Measurements from ENCODE around the gene NRXN3. TPM values are rescaled to one million over a fixed set of nuclear protein-coding genes. Genes with fewer than 3 reads are reported as not detected.

NRXN3 gene
- total RNA-seq, 1 donor from 2014 or later: 11.4 TPM

- Mint-ChIP-seq H3K27ac (no peak overlapping the region), H3K27me3 (ENCODE audit: low read depth) (no peaks in the 10 kb centered on the region), H3K4me1 (peaks cover 37% of the 10 kb centered on the region), H3K36me3 (no peaks in the 10 kb centered on the region), H3K4me3 (no peak overlapping the region), H3K9me3 (no peaks in the 10 kb centered on the region)
- TF ChIP-seq CTCF (IDR thresholded peaks at IDR 0.05; ENCODE audit: unreplicated experiment): no peak
- DNase-seq (ENCODE audit: low spot score in 2 of 2, unreplicated experiment in 2 of 2): no peak
Measured at GRCh38 chr14:79584679-79585078, 1414.5 kb downstream of the NRXN3 start.

- Mint-ChIP-seq H3K4me3 (no peak overlapping the region), H3K36me3 (peaks cover 8% of the 10 kb centered on the region), H3K9me3 (peaks cover 10% of the 10 kb centered on the region), H3K27me3 (ENCODE audit: low read depth) (no peaks in the 10 kb centered on the region), H3K27ac (peak overlapping the region; percentile 74), H3K4me1 (peaks cover 31% of the 10 kb centered on the region)
- TF ChIP-seq CTCF (IDR thresholded peaks at IDR 0.05; ENCODE audit: unreplicated experiment): no peak
- no peak for DNase-seq (ENCODE audit: low spot score in 2 of 2, unreplicated experiment in 2 of 2)
Measured at GRCh38 chr14:79585845-79586244, 1415.7 kb downstream of the NRXN3 start.

- no peak for DNase-seq (ENCODE audit: low spot score in 2 of 2, unreplicated experiment in 2 of 2)
- no peaks in the 10 kb centered on the region for H3K27me3 Mint-ChIP-seq (ENCODE audit: low read depth)
- no peak for TF ChIP-seq CTCF (IDR thresholded peaks at IDR 0.05; ENCODE audit: unreplicated experiment)
- peaks cover 11% of the 10 kb centered on the region for H3K9me3 Mint-ChIP-seq
- H3K4me3 Mint-ChIP-seq: no peak overlapping the region
- H3K4me1 Mint-ChIP-seq: peaks cover 30% of the 10 kb centered on the region
- H3K27ac Mint-ChIP-seq: peak overlapping the region; percentile 74
- peaks cover 9% of the 10 kb centered on the region for H3K36me3 Mint-ChIP-seq
Measured at GRCh38 chr14:79586416-79586815, 1416.2 kb downstream of the NRXN3 start.

- Mint-ChIP-seq H3K4me3 (no peak overlapping the region), H3K4me1 (peaks cover 30% of the 10 kb centered on the region), H3K27ac (peak overlapping the region; percentile 75)
Measured at GRCh38 chr14:79586989-79587598, 1416.9 kb downstream of the NRXN3 start.

GRCh38 chr14:79587875-79588274 lies 1417.7 kb downstream of the NRXN3 start:
- Mint-ChIP-seq H3K4me1 (peaks cover 34% of the 10 kb centered on the region), H3K27me3 (ENCODE audit: low read depth) (no peaks in the 10 kb centered on the region), H3K27ac (no peak overlapping the region), H3K4me3 (no peak overlapping the region), H3K9me3 (peaks cover 11% of the 10 kb centered on the region), H3K36me3 (peaks cover 9% of the 10 kb centered on the region)
- no peak for TF ChIP-seq CTCF (IDR thresholded peaks at IDR 0.05; ENCODE audit: unreplicated experiment)
- no peak for DNase-seq (ENCODE audit: low spot score in 2 of 2, unreplicated experiment in 2 of 2)

More at GRCh38 chr14:79586989-79587598, 1416.9 kb downstream of the NRXN3 start:
- no peak for DNase-seq (ENCODE audit: low spot score in 2 of 2, unreplicated experiment in 2 of 2)
- TF ChIP-seq CTCF (IDR thresholded peaks at IDR 0.05; ENCODE audit: unreplicated experiment): no peak
- Mint-ChIP-seq H3K9me3 (peaks cover 11% of the 10 kb centered on the region), H3K27me3 (ENCODE audit: low read depth) (no peaks in the 10 kb centered on the region), H3K36me3 (peaks cover 9% of the 10 kb centered on the region)

All from mesothelial cell of epicardium (in vitro differentiated cells).